ENCODE data around the gene ADGRV1. TPM values are rescaled to one million over a fixed set of nuclear protein-coding genes. Genes with fewer than 3 reads are reported as not detected.

The ADGRV1 gene
- total RNA-seq, 1 donor from 2014 or later, result not detected

DNA sequence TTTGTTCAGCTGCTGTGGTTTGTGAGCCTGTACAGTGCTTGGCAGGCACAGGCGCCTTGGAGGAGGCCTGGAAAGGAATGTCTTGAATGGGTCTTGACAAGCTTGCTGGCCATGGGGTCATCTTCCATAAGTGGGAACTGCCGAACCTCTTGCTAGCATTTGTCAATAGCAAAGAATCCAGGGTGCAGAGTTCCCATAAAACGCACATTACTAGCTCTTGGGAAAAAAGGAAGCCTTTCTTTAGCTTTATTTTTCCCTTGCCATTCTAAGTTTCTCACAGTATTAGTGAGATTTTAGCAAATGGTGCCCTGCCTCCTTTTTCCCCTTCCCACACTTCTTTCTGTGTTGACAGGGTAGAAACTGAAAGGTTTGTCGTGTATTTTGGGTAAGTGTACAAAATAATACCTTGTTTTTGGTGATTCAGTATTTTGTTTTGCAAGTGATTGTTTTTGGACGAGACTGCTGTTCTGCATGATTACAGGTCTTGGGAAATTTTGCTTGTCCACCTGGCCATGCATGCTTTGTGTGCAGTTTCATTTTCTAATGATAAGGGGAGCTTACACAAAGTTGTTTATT lies 82.0 kb downstream of the ADGRV1 start:
- no peaks in the 10 kb centered on the region for H3K9me3 ChIP-seq (replicated peaks)
- intact Hi-C loops (cut with micrococcal nuclease), result no loop called here
- DNase-seq, result no peak
- no peaks in the 10 kb centered on the region for H3K36me3 ChIP-seq
- H3K4me3 ChIP-seq, result no peak overlapping the region
- no peaks in the 10 kb centered on the region for H3K27me3 ChIP-seq (ENCODE audit: low read depth)
- H3K4me1 ChIP-seq, result peaks cover 5% of the 10 kb centered on the region
- no peak for TF ChIP-seq CTCF (IDR thresholded peaks at IDR 0.05; ENCODE audit: borderline replicate concordance)
- no peak overlapping the region for H3K27ac ChIP-seq (replicated peaks)

- no peak for TF ChIP-seq CTCF (IDR thresholded peaks at IDR 0.05; ENCODE audit: borderline replicate concordance)
- H3K27ac ChIP-seq (replicated peaks), result no peak overlapping the region
- no peaks in the 10 kb centered on the region for H3K9me3 ChIP-seq (replicated peaks)
- intact Hi-C loops (cut with micrococcal nuclease), result no loop called here
- H3K36me3 ChIP-seq, result no peaks in the 10 kb centered on the region
- H3K4me3 ChIP-seq, result no peak overlapping the region
- H3K27me3 ChIP-seq (ENCODE audit: low read depth), result no peaks in the 10 kb centered on the region
- peaks cover 5% of the 10 kb centered on the region for H3K4me1 ChIP-seq
- DNase-seq, result no peak
Observed at GRCh38 chr5:90641528-90641927, 82.9 kb downstream of the ADGRV1 start.

GRCh38 chr5:90642706-90643229 lies 84.2 kb downstream of the ADGRV1 start:
- TF ChIP-seq CTCF (IDR thresholded peaks at IDR 0.05; ENCODE audit: borderline replicate concordance), result no peak
- Histone ChIP-seq H3K27me3 (ENCODE audit: low read depth) (no peaks in the 10 kb centered on the region), H3K4me3 (no peak overlapping the region), H3K36me3 (no peaks in the 10 kb centered on the region), H3K4me1 (peaks cover 5% of the 10 kb centered on the region), H3K27ac (replicated peaks) (no peak overlapping the region), H3K9me3 (replicated peaks) (no peaks in the 10 kb centered on the region)
- intact Hi-C loops (cut with micrococcal nuclease), result no loop called here
- no peak for DNase-seq

DNA sequence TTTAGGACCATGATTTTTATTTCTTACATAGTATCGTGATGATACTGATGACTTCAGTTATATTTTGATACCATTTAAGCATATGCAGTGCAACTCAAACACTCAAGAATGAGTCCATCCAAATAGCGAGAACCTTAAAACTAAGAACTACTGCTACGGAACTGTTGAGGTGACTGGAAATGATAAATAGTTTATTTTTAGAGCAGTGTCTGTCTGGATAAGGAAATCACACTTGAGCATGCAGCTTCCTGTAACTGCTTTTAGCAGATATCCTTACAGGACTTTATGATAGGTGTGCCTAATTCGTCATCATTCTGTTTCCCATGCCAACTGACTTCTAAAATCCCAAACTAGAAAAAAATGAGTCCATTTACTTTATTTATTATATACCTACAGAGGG lies 85.5 kb downstream of the ADGRV1 start:
- no peak for TF ChIP-seq CTCF (IDR thresholded peaks at IDR 0.05; ENCODE audit: borderline replicate concordance)
- DNase-seq, result no peak
- Histone ChIP-seq H3K9me3 (replicated peaks) (no peaks in the 10 kb centered on the region), H3K27me3 (ENCODE audit: low read depth) (no peaks in the 10 kb centered on the region), H3K4me1 (peaks cover 5% of the 10 kb centered on the region), H3K4me3 (no peak overlapping the region), H3K27ac (replicated peaks) (no peak overlapping the region), H3K36me3 (no peaks in the 10 kb centered on the region)
- intact Hi-C loops (cut with micrococcal nuclease), result no loop called here

DNA sequence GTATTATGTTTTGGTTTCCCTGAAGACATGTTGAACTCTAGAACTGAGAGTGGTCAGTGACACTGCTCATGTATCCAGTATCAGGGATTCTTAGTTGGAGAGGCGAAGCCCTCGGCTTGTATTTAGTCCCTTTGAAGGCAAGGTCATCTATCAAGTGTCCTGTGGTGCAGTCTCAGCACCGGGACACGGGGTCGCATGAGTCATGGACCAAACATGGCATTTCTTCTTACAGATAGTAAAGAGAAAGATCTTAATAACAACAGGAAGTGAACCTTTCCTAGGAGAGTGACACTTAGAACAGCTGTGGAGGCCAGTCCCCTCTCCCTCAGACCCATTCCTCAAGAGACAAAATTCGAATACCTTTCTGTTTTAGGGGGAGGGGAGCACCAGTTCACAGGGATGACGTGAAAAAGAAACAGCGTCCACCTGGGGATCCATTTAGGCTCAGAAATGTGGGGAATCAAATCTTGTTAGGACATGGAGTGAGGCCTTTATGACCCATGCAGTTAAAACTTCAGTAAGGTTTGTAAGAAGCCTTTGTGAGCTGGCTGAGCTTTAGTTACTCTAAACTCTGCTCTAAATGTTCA lies 86.5 kb downstream of the ADGRV1 start:
- TF ChIP-seq CTCF (IDR thresholded peaks at IDR 0.05; ENCODE audit: borderline replicate concordance), result no peak

More for the DNA sequence above, 86.5 kb downstream of the ADGRV1 start:
- Histone ChIP-seq H3K9me3 (replicated peaks) (no peaks in the 10 kb centered on the region), H3K4me1 (peaks cover 5% of the 10 kb centered on the region), H3K4me3 (no peak overlapping the region), H3K27ac (replicated peaks) (no peak overlapping the region), H3K27me3 (ENCODE audit: low read depth) (no peaks in the 10 kb centered on the region), H3K36me3 (no peaks in the 10 kb centered on the region)
- intact Hi-C loops (cut with micrococcal nuclease), result no loop called here
- DNase-seq, result no peak

Data from left ventricle myocardium inferior (tissue), 1 donor.